RWPE2 (cell line): Measurements from ENCODE around the gene EVPL.

Experiments used
- ATAC-seq: fragments of 200-7000 bp; cut with Tn5 transposase; 3 replicates; pipeline ENCODE4 v1.9.1; 2021; ENCODE audit warnings: low read depth
- DNase-seq: peaks from one replicate; pipeline ENCODE4 v3.0.0-alpha.2; 2020; ENCODE audit warnings: low spot score
- H3K27ac ChIP-seq: fragments of 450-650 bp; 2 replicates; pipeline ENCODE4 v1.5.1; 2017; ENCODE audit warnings: mild to moderate bottlenecking; ENCODE audit not compliant: poor library complexity, severe bottlenecking
- H3K27me3 ChIP-seq: fragments of 250-450 bp; sonication (Bioruptor Pico); 2 replicates; pipeline ENCODE4 v1.5.1; 2021; ENCODE audit warnings: mild to moderate bottlenecking, moderate library complexity; ENCODE audit not compliant: insufficient read depth, poor library complexity, severe bottlenecking
- H3K36me3 ChIP-seq: fragments of 250-450 bp; sonication (Bioruptor Pico); 2 replicates; pipeline ENCODE4 v1.5.1; 2020; ENCODE audit warnings: low read depth, mild to moderate bottlenecking, moderate library complexity
- H3K4me1 ChIP-seq: fragments of 250-450 bp; sonication (Bioruptor Pico); 2 replicates; pipeline ENCODE4 v1.5.1; 2021; ENCODE audit warnings: mild to moderate bottlenecking, moderate library complexity; ENCODE audit not compliant: insufficient read depth, poor library complexity, severe bottlenecking
- H3K4me3 ChIP-seq: fragments of 250-450 bp; sonication (Bioruptor Pico); 2 replicates; pipeline ENCODE4 v1.5.1; 2021; ENCODE audit warnings: mild to moderate bottlenecking, moderate library complexity; ENCODE audit not compliant: severe bottlenecking
- H3K9me3 ChIP-seq: fragments of 250-450 bp; sonication (Bioruptor Pico); 2 replicates; pipeline ENCODE4 v1.5.1; 2021; ENCODE audit warnings: mild to moderate bottlenecking, moderate library complexity; ENCODE audit not compliant: severe bottlenecking
- TF ChIP-seq, protein P1 (sequence below): fragments of 450-650 bp; IDR thresholded peaks from one replicate; pipeline ENCODE4 v1.5.1; 2017; ENCODE audit warnings: mild to moderate bottlenecking, moderate library complexity; ENCODE audit not compliant: poor library complexity, severe bottlenecking

EVPL gene

DNA sequence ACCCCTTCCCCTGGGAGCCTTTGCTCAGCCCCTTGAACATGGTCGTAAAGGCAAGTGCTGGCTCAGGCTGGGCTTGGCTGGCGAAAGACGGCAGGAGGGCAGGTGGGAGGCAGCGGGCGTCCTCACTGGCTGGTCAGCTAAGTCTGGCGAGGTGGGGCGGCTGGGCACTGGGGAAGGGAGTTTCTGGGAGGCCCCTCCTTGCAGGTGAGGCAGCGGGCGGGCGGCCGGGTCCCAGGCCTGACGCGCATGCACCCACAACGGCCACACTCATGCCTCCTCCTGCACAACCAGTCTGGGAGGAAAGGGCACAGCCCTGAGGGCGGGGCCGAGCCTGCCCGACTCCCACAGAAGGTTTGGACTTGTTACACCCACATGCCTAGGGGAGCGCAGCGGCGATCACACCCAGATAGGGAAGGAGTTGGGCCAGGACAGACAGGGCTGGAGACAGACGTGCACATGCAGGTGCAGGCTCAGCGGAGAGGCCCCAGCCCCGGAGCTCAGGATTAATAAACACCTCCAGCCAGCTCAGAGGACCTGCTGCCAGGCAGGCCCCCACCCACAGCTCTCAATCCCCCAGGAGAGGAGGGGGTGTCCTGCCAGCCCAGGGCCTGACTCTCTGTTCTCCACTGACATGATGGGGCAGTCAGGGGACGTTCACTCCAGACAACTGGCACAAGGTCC lies at the start of gene EVPL:
EVPL (minus strand) TSS at position 148 of the 681 bp plus-strand sequence; CDS start at position 40, 108 bp downstream.
- Histone ChIP-seq H3K27me3 (no peaks in the 10 kb centered on the region), H3K9me3 (no peaks in the 10 kb centered on the region), H3K27ac (peak within 1 kb of the TSS; percentile 56), H3K4me1 (no peaks in the 10 kb centered on the region), H3K36me3 (no peaks in the 10 kb centered on the region), H3K4me3 (peak within 1 kb of the TSS; percentile 41)
- DNase-seq (peak; percentile 92), ATAC-seq (peak; percentile 94)
- TF ChIP-seq, protein P1, sequence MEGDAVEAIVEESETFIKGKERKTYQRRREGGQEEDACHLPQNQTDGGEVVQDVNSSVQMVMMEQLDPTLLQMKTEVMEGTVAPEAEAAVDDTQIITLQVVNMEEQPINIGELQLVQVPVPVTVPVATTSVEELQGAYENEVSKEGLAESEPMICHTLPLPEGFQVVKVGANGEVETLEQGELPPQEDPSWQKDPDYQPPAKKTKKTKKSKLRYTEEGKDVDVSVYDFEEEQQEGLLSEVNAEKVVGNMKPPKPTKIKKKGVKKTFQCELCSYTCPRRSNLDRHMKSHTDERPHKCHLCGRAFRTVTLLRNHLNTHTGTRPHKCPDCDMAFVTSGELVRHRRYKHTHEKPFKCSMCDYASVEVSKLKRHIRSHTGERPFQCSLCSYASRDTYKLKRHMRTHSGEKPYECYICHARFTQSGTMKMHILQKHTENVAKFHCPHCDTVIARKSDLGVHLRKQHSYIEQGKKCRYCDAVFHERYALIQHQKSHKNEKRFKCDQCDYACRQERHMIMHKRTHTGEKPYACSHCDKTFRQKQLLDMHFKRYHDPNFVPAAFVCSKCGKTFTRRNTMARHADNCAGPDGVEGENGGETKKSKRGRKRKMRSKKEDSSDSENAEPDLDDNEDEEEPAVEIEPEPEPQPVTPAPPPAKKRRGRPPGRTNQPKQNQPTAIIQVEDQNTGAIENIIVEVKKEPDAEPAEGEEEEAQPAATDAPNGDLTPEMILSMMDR = no peak

DNA sequence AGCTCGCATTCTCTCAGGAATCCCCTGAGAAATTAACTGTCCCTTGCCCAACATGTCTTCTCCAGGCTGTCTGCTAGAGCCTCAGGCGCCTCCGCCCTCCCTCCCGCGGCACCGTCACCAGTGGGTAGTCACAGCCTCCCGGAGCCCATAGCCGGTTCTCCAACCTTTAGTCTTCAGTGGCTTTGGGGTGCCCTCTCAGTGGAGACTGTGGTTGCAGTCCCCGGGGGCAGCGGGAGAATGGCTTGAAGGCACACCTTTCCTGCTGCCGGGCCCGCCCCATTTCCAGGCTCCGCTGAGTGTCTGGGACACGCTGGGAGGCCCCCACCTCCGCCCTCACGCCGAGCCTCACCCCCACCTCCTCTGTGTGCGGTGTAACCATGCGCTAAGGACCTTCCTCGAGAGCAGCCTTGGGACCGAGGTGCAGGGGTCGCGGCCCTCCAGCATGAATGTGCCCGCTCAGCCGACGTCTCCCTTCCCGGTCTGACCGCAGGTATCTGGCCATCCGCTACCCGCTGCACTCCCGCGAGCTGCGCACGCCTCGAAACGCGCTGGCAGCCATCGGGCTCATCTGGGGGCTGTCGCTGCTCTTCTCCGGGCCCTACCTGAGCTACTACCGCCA lies 49.1 kb upstream of the EVPL start:
- TF ChIP-seq, protein P1 = no peak
- no peaks in the 10 kb centered on the region for H3K36me3 ChIP-seq
- H3K27me3 ChIP-seq = peaks cover 66% of the 10 kb centered on the region
- DNase-seq (no peak), ATAC-seq (no peak)
- no peak overlapping the region for H3K4me3 ChIP-seq
- no peaks in the 10 kb centered on the region for H3K9me3 ChIP-seq
- H3K27ac ChIP-seq = no peak overlapping the region
- H3K4me1 ChIP-seq = no peaks in the 10 kb centered on the region

DNA sequence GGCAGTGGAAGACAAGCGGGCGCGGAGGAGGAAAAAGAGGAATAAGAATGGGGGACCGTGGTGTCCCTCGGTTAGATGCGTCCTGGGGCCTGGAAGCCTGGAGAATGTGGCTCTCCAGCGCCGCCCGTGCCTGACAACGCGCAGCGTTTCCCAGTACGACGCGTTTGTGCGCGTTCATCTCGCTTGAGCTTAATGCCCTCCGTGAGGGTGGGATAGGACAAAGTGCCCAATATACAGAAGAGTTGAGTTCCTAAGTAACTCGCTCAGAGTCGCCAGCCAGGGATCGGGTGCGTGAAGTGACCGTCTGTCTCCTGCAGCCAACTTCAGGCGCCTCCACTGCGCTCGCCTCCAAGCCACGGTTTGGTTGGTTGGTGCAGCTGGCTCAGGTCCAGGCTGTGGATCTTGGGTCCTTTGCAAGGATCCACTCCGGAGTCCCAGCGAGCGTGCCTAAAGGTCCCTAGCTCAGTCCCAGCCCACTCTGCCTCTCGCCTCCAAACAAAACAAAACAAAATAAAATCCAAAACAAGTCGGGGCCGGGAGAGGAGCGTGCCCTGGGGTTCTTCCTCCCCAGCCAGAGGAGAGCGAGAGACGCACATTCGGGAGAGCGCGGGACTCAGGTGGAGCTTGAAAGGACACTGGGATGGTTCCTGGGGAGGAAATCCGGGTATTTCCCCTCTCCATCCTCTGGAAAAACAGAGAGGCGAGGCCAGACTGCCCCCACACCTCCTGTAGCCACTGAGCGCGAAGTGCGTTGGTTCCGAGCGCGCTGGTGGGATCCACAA lies 48.4 kb upstream of the EVPL start:
- H3K4me1 ChIP-seq = no peaks in the 10 kb centered on the region
- H3K36me3 ChIP-seq = 0 out of 2 replicates have a peak, but pooled peaks cover under 1% of the 10 kb centered on the region
- DNase-seq (no peak), ATAC-seq (no peak)
- TF ChIP-seq, protein P1 = peak; percentile 18
- H3K9me3 ChIP-seq = no peaks in the 10 kb centered on the region
- H3K27ac ChIP-seq = no peak overlapping the region
- H3K4me3 ChIP-seq = no peak overlapping the region
- peaks cover 66% of the 10 kb centered on the region for H3K27me3 ChIP-seq

DNA sequence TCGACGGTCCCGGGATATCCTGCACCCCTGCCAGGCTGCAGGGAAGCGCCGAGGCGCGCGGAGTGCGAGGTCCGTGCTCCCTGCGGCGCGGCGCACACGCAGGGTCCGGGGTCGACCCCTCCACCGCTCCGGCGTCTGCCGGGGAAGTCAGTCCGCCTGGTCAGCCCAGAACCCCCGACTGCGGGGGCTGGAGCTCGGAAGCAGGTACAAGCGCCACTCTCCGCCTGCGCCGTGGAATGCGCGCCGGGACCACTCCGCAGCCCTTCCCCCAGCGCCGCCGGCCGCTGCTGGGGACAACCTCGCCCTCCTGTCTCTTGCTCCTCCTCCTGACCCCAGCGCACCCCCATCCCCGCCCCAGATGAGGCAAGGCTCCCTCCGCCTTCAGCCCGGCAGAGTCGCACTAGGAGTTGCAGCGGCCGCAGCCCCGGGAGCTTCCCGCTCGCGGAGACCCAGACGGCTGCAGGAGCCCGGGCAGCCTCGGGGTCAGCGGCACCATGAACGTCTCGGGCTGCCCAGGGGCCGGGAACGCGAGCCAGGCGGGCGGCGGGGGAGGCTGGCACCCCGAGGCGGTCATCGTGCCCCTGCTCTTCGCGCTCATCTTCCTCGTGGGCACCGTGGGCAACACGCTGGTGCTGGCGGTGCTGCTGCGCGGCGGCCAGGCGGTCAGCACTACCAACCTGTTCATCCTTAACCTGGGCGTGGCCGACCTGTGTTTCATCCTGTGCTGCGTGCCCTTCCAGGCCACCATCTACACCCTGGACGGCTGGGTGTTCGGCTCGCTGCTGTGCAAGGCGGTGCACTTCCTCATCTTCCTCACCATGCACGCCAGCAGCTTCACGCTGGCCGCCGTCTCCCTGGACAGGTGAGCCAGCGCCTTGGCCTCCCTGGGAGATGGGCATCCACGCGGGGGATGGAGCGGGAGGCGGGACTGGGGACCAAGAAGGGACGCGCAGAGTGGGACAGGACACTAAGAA lies 47.6 kb upstream of the EVPL start, which contains the start of gene GALR2:
GALR2 (plus strand) TSS at position 392 of the 974 bp plus-strand sequence; CDS start at position 495, 103 bp downstream.
- ATAC-seq (no peak; the same call in 2 of the 3 replicates), DNase-seq (peak; percentile 65)
- TF ChIP-seq, protein P1 = no peak

More for the DNA sequence above, 47.6 kb upstream of the EVPL start, which contains the start of gene GALR2:
- no peak within 1 kb of the TSS for H3K27ac ChIP-seq
- peak within 1 kb of the TSS; percentile 6 for H3K4me3 ChIP-seq
- H3K4me1 ChIP-seq = no peaks in the 10 kb centered on the region
- H3K36me3 ChIP-seq = peaks cover 7% of the 10 kb centered on the region
- H3K27me3 ChIP-seq = peaks cover 61% of the 10 kb centered on the region
- no peaks in the 10 kb centered on the region for H3K9me3 ChIP-seq
